ENCODE data around the gene TBC1D14. TPM values are rescaled to one million over a fixed set of nuclear protein-coding genes. Genes with fewer than 3 reads are reported as not detected.
"Not testable (repeated sequence)": the region's sequence is repeated elsewhere in the genome, so short reads cannot be mapped to it uniquely, and the experiment has no call there.

Gene TBC1D14
- polyA plus RNA-seq, 3 donors = 61.2 to 66.4 (median 61.8) TPM

GRCh38 chr4:6886886-6887285 is 22.7 kb upstream of the TBC1D14 start:
- DNase-seq (ENCODE audit: extremely low read depth in 1 of 11, low read depth in 9 of 11, low spot score in 4 of 11) = no peak

- no peak for DNase-seq (ENCODE audit: extremely low read depth in 1 of 11, low read depth in 9 of 11, low spot score in 4 of 11)
Measured at GRCh38 chr4:6887591-6888371, 21.8 kb upstream of the TBC1D14 start.

GRCh38 chr4:6888506-6889071 is 21.0 kb upstream of the TBC1D14 start:
- no peak for DNase-seq (ENCODE audit: extremely low read depth in 1 of 11, low read depth in 9 of 11, low spot score in 4 of 11)

GRCh38 chr4:6889101-6889735 is 20.4 kb upstream of the TBC1D14 start:
- DNase-seq (ENCODE audit: extremely low read depth in 1 of 11, low read depth in 9 of 11, low spot score in 4 of 11) = no peak

- no peak for DNase-seq (ENCODE audit: extremely low read depth in 1 of 11, low read depth in 9 of 11, low spot score in 4 of 11)
Measured at GRCh38 chr4:6889736-6890324, 19.8 kb upstream of the TBC1D14 start.

- no peak for DNase-seq (ENCODE audit: extremely low read depth in 1 of 11, low read depth in 9 of 11, low spot score in 4 of 11)
Measured at GRCh38 chr4:6890358-6890757, 19.3 kb upstream of the TBC1D14 start.

- not testable (repeated sequence) for DNase-seq (ENCODE audit: extremely low read depth in 1 of 11, low read depth in 9 of 11, low spot score in 4 of 11)
Measured at GRCh38 chr4:6890971-6891370, 18.7 kb upstream of the TBC1D14 start.

- no peak for DNase-seq (ENCODE audit: extremely low read depth in 1 of 11, low read depth in 9 of 11, low spot score in 4 of 11)
Measured at GRCh38 chr4:6891436-6892170, 18.0 kb upstream of the TBC1D14 start.

- DNase-seq (ENCODE audit: extremely low read depth in 1 of 11, low read depth in 9 of 11, low spot score in 4 of 11) = no peak
Measured at GRCh38 chr4:6892190-6892908, 17.3 kb upstream of the TBC1D14 start.

- DNase-seq (ENCODE audit: extremely low read depth in 1 of 11, low read depth in 9 of 11, low spot score in 4 of 11) = no peak
Measured at GRCh38 chr4:6892909-6893202, 16.8 kb upstream of the TBC1D14 start.

GRCh38 chr4:6893449-6894085 is 16.1 kb upstream of the TBC1D14 start:
- peak in 4 of 11 donors; percentile 61 to 79 (median 66) for DNase-seq (ENCODE audit: extremely low read depth in 1 of 11, low read depth in 9 of 11, low spot score in 4 of 11)

GRCh38 chr4:6894086-6894478 is 15.5 kb upstream of the TBC1D14 start:
- no peak for DNase-seq (ENCODE audit: extremely low read depth in 1 of 11, low read depth in 9 of 11, low spot score in 4 of 11)

GRCh38 chr4:6894528-6895498 is 14.8 kb upstream of the TBC1D14 start:
- DNase-seq (ENCODE audit: extremely low read depth in 1 of 11, low read depth in 9 of 11, low spot score in 4 of 11) = no peak

GRCh38 chr4:6896035-6896434 is 13.6 kb upstream of the TBC1D14 start:
- DNase-seq (ENCODE audit: extremely low read depth in 1 of 11, low read depth in 9 of 11, low spot score in 4 of 11) = no peak

- DNase-seq (ENCODE audit: extremely low read depth in 1 of 11, low read depth in 9 of 11, low spot score in 4 of 11) = no peak
Measured at GRCh38 chr4:6898763-6899162, 10.9 kb upstream of the TBC1D14 start.

GRCh38 chr4:6900181-6900812 is 9.3 kb upstream of the TBC1D14 start:
- DNase-seq (ENCODE audit: extremely low read depth in 1 of 11, low read depth in 9 of 11, low spot score in 4 of 11) = no peak

GRCh38 chr4:6900956-6901355 is 8.7 kb upstream of the TBC1D14 start:
- no peak for DNase-seq (ENCODE audit: extremely low read depth in 1 of 11, low read depth in 9 of 11, low spot score in 4 of 11)

Measured in renal cortex interstitium (tissue), 11 donors.